Mesodermal cell (in vitro differentiated cells): ENCODE measurements around the gene STK32C.
A peak's percentile ranks its signal among the peaks of the same experiment; 100 is the strongest.

ENCODE experiments used
- H3K27ac ChIP-seq: 2 replicates; pipeline ENCODE4 v1.7.0; 2013; ENCODE audit warnings: mild to moderate bottlenecking, low read depth, low read length, moderate library complexity; ENCODE audit not compliant: severe bottlenecking
- H3K36me3 ChIP-seq: 2 replicates; pipeline ENCODE4 v1.7.1; 2013; ENCODE audit warnings: mild to moderate bottlenecking, low read length, moderate library complexity; ENCODE audit not compliant: control insufficient read depth, insufficient read depth
- H3K4me1 ChIP-seq: one replicate; pipeline ENCODE4 v1.7.1; 2013; ENCODE audit warnings: mild to moderate bottlenecking, low read length; ENCODE audit not compliant: insufficient read depth, control insufficient read depth, poor library complexity, severe bottlenecking
- H3K4me3 ChIP-seq: 2 replicates; pipeline ENCODE4 v1.7.0; 2013; ENCODE audit warnings: low read length, control low read depth, mild to moderate bottlenecking; ENCODE audit not compliant: insufficient read depth, poor library complexity, severe bottlenecking; ENCODE audit errors: extremely low read depth
- H3K9me3 ChIP-seq: 2 replicates; pipeline ENCODE4 v1.7.1; 2013; ENCODE audit warnings: mild to moderate bottlenecking, low read length, moderate library complexity; ENCODE audit not compliant: control insufficient read depth
- WGBS, 2 experiments: methylation state at CpG; one replicate each; pipeline ENCODE4 v1.1.5; 2013; ENCODE audit warnings: missing lambda C conversion rate in 2 of 2; ENCODE audit not compliant: insufficient coverage in 2 of 2; 5-methylcytosine and 5-hydroxymethylcytosine counted together

The STK32C gene

DNA sequence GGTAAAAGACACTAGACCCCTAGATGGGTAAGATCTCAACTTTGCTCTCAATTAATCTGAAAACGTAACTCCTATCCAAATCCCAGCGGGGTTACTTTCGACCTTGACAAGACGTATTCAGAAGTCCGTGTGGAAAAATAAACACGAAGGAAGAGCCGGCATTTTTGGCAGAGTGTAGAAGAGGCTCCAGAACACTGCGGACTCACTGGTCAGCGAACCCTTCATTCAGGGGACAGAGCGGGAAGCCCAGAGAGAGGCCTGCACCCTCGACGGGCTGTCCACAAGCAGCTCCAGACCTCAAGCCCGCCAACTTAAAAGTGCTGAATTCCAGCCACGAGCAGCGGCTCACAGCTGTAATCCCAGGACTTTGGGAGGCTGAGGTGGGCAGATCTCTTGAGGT, 66.3 kb downstream of the STK32C start:
- Histone ChIP-seq H3K36me3 (no peaks in the 10 kb centered on the region), H3K27ac (no peak overlapping the region), H3K4me1 (peaks cover 4% of the 10 kb centered on the region), H3K9me3 (no peaks in the 10 kb centered on the region), H3K4me3 (no peak overlapping the region)
- 85 to 91% methylated on average over 15 of the region's 15 CpGs for WGBS, 2 experiments

DNA sequence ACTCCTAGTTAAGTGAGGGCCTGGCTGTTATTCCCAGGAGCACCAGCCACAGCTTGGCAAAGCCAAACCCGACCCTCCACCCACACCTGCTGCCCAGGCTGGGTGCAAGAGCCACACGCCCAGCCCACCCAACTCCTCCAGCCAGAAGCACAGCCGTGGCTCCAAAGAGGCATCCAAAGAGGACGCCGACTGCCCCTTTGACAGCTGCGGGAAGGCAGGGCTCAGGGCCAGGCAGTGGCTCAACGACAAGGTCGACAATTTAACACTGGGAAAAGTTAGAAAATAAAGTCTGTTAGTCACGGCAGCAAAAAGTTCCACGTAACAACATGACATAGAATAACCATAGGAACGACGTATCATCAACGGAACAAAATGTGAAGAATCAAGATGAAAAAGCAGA, 66.7 kb downstream of the STK32C start:
- H3K9me3 ChIP-seq: no peaks in the 10 kb centered on the region
- H3K4me3 ChIP-seq: no peak overlapping the region
- no peaks in the 10 kb centered on the region for H3K36me3 ChIP-seq
- 92% methylated on average over 12 to 13 of the region's 13 CpGs for WGBS, 2 experiments
- no peak overlapping the region for H3K27ac ChIP-seq
- peaks cover 4% of the 10 kb centered on the region for H3K4me1 ChIP-seq

DNA sequence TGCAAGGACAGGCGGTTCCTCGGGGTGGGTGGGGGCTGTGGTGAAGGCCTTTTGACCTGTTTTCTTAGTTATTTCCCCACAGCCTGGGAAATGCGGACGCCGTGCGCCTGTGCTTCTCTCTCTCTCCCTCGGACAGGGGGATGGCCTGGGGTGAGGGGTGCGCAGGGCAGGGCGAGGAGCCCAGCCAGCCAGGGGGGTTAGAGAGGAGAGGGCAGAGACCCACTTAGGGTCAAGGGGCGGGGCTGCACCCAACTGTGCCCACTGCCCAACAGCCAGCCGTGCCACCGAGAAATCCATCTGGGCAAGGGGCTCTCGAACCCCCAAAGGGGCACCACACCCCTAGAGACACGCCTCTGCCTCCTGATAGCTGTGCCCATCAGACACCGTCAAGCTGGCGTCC, 67.2 kb downstream of the STK32C start:
- H3K36me3 ChIP-seq: no peaks in the 10 kb centered on the region
- WGBS, 2 experiments: 92 to 93% methylated on average over 11 of the region's 16 CpGs
- H3K4me1 ChIP-seq: peaks cover 4% of the 10 kb centered on the region
- H3K9me3 ChIP-seq: no peaks in the 10 kb centered on the region
- no peak overlapping the region for H3K27ac ChIP-seq
- H3K4me3 ChIP-seq: no peak overlapping the region

DNA sequence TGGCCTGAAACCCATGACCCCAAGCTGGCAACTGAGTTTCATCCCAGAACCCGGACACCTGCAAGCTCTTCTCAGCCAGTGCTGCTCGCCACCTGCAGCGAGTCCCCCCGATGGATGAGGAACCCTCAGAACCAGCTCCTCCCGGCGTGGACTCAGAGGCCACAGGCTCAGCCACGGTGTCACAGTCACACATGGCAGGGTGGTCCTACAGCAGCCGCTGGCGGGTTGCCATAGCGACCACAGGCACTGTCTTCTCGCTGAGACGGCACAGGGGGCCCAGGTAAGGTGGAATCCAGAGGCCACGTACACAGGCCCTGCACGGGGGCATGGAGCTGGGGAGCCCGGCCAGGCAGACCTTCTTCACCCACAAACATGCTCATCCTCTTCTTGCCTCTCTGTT, 67.6 kb downstream of the STK32C start:
- H3K36me3 ChIP-seq: no peaks in the 10 kb centered on the region
- H3K9me3 ChIP-seq: no peaks in the 10 kb centered on the region
- H3K4me3 ChIP-seq: no peak overlapping the region
- peaks cover 4% of the 10 kb centered on the region for H3K4me1 ChIP-seq
- no peak overlapping the region for H3K27ac ChIP-seq
- 95 to 96% methylated on average over 12 to 15 of the region's 15 CpGs for WGBS, 2 experiments

DNA sequence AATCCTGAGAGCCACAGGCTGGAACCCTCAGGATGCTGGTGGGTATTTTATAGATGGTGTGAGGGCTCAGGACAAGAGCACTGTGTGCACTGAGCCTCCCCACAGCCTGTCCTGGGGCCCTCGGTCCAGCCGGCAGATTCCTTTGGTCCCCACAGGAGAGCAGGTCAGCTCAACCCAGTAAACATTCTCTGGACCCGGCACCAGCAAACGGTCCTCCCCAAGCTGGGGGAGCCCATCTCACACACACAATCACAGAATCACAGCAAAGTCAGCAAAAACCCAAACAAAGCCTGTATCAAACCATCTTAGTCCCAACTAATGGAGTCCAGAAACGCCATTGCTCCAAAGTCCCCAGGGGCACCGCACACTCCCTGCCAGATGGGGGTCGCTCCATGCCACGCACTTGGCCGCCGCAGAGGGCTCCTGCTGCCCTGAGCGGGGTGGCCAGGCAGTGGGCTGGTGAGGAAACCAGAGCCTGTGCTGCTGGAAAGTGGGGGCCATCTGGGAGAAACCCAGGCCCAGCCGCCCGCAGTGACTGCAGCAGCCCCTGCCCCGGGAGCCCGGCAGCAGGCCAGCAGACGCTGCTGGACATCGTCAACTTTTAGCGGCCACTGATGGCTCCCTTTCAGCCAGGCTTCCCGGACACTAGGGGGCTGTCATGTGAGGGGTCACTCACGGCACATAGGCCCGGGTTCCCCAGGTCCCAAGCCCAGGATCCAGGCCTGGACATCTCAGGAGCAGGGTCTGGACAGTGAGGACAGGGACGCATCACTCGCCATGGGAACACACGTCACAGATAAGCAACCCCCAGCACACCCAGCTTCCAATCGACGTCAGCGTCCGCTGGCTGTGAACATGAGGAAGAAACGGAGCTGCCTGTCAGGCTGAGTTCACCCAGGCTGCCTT, 68.4 kb downstream of the STK32C start:
- Histone ChIP-seq H3K27ac (peak overlapping the region; percentile 10), H3K4me1 (peaks cover 4% of the 10 kb centered on the region), H3K4me3 (no peak overlapping the region), H3K36me3 (no peaks in the 10 kb centered on the region), H3K9me3 (no peaks in the 10 kb centered on the region)
- WGBS, 2 experiments: 85 to 90% methylated on average over 26 to 29 of the region's 29 CpGs

DNA sequence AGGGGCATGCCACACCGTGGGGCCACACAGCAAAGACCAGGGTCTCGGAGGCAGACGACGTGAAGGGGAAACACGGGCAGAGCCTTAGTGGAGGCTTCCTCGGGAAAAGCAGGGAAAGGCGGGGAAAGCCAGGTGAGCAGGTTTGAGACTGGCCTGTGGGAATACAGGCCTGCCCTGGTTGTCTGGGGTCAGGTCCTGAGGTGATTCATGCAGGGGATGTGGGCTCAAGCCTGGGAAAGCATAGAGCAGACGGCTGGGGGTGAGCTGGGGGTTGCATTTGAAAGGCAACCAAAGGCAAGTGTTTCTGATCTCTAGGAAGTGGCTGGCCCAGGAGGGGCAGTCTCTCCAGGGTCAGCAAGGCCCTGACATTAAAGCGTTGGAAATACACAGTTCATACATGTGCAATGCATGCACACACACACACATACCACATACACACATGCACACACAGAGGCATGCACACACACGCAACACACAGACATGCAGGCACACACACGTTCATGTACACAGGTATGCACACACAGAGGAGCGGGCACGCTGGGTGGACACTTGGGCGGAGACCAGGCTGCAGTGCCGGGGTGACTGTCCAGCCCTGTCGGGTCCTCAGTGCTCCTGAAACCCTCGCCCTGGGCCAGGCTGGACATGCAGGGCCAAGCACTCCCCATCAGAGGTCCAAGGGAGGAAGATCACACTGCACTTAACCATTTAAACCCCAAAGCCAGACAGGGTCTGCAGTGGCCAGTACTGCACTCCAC, 69.2 kb downstream of the STK32C start:
- Histone ChIP-seq H3K27ac (no peak overlapping the region), H3K36me3 (no peaks in the 10 kb centered on the region), H3K4me1 (peaks cover 4% of the 10 kb centered on the region), H3K4me3 (no peak overlapping the region), H3K9me3 (no peaks in the 10 kb centered on the region)
- 84 to 89% methylated on average over 15 to 16 of the region's 17 CpGs for WGBS, 2 experiments

DNA sequence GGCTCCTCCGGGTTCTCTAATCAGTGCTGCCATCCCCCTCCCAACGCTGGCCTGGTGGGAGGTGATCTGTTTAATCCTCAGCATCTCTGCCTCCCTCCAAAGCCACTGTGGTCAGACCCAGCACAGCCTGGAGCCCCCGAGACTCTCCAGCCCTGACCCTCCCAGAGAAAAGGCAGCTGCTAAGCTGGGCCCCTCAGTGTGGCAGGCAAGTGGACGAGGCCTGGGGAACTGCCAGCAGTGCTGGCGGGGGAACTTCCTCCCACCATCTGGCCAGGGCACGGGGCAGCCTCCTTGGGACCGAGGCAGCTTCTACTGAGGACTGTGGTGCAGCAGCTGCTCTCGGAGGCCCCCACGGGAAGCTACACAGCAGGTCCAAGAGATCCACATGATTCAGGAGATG, 69.9 kb downstream of the STK32C start:
- H3K4me3 ChIP-seq: no peak overlapping the region
- H3K27ac ChIP-seq: no peak overlapping the region
- no peaks in the 10 kb centered on the region for H3K36me3 ChIP-seq
- H3K4me1 ChIP-seq: no peaks in the 10 kb centered on the region
- WGBS, 2 experiments: 60 to 79% methylated on average over 7 to 9 of the region's 9 CpGs
- H3K9me3 ChIP-seq: no peaks in the 10 kb centered on the region

DNA sequence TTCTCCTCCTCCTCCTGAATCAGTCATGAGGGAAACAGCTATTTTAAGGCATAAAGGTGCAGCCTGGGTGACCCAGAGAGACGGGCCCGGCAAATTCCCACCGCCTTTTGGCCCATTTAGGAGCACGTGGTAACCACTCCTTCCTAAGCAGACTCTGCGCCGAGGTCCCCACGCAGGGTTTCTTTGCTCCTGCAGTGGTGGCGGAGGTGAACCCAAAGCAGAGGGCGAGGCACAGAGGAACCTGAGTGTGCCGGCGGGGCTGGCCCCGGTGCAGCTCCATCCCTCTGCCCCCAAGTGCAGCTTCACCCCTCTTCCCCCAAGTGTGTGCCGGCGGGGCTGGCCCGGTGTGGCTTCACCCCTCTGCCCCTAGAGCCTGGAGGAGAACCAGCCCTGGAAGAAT, 70.4 kb downstream of the STK32C start:
- H3K4me3 ChIP-seq: no peak overlapping the region
- H3K9me3 ChIP-seq: no peaks in the 10 kb centered on the region
- WGBS, 2 experiments: 89 to 90% methylated on average over 11 to 15 of the region's 15 CpGs
- no peaks in the 10 kb centered on the region for H3K4me1 ChIP-seq
- H3K27ac ChIP-seq: no peak overlapping the region
- no peaks in the 10 kb centered on the region for H3K36me3 ChIP-seq

DNA sequence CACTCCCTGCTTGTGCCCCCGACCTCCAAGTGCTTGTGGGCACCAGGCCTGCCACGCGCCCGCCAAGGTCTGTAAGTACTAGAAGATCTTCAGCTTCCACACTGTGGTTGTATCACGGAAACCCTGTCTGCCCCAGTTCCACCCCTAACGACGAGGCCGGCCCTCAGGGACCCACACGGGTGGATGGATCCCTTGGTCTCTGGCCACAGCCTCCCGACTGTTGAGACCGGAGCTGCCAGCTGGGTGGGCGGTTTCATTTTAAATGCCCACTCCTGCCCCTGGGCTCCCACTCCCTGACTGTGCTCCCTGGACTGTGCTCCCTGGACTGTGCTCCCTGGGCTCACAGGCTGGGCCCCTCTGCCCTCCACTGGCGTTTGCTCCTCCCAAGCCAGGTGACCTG, 70.9 kb downstream of the STK32C start:
- H3K36me3 ChIP-seq: no peaks in the 10 kb centered on the region
- no peak overlapping the region for H3K27ac ChIP-seq
- no peaks in the 10 kb centered on the region for H3K4me1 ChIP-seq
- WGBS, 2 experiments: 96 to 98% methylated on average over 13 of the region's 13 CpGs
- H3K4me3 ChIP-seq: no peak overlapping the region
- no peaks in the 10 kb centered on the region for H3K9me3 ChIP-seq

DNA sequence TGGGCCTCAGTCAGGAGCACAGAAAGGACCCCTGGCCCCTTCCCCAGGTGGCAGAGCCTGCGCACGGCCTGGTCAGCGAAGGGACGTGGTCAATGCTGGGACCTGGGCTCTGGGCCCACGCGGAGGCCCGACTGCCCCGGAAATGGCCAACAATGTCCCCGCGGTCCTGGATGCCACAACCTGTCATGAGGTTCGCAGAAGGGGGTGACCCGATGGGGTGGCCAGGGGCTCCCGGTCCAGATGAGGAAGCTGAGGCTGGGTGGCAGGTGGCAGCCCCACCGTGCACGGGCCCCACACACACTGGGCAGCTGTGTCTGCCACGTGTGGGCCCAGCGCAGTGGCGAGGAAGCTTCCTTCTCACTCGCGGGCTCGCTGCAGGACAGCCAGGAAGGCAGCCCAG, 71.6 kb downstream of the STK32C start:
- Histone ChIP-seq H3K27ac (no peak overlapping the region), H3K4me3 (no peak overlapping the region), H3K4me1 (no peaks in the 10 kb centered on the region), H3K9me3 (no peaks in the 10 kb centered on the region), H3K36me3 (no peaks in the 10 kb centered on the region)
- 94 to 98% methylated on average over 18 to 19 of the region's 21 CpGs for WGBS, 2 experiments

DNA sequence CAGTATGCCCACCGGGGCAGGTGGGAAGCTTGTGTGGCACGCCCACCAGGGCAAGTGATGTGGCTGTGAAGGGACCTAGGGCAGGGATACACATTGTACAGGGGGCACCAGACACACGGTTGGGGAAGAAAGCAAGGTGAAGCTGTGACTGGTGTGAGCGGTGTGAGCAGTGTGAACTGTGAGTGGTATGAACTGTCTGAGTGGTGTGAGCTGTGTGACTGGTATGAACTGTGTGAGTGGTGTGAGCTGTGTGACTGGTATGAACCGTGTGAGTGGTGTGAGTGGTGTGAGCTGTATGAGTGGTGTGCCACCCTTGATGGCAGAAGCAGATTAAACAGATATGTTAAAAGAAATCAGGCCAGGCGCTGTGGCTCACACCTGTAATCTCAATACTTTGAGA, 72.9 kb downstream of the STK32C start:
- H3K36me3 ChIP-seq: no peaks in the 10 kb centered on the region
- WGBS, 2 experiments: 97% methylated on average over 6 of the region's 6 CpGs
- H3K9me3 ChIP-seq: no peaks in the 10 kb centered on the region
- no peaks in the 10 kb centered on the region for H3K4me1 ChIP-seq
- H3K4me3 ChIP-seq: no peak overlapping the region
- no peak overlapping the region for H3K27ac ChIP-seq
